22Rv1 (cell line): ENCODE measurements around the gene IL1RL2.

Experiments
- H3K27ac ChIP-seq: fragments of 450-650 bp; 2 replicates; pipeline ENCODE4 v1.5.1; 2017
- CTCF ChIP-seq: fragments of 450-650 bp; IDR thresholded peaks from 2 replicates; pipeline ENCODE4 v1.5.1; 2017; ENCODE audit warnings: mild to moderate bottlenecking
- ZFX ChIP-seq: fragments of 450-650 bp; IDR thresholded peaks from 2 replicates; pipeline ENCODE4 v1.6.1; 2017; ENCODE audit warnings: antibody characterized with exemption, borderline replicate concordance

IL1RL2 gene

GRCh38 chr2:102184568-102184967, 2.3 kb upstream of the IL1RL2 start:
- no peak overlapping the region for H3K27ac ChIP-seq
- TF ChIP-seq ZFX (no peak), CTCF (no peak)

DNA sequence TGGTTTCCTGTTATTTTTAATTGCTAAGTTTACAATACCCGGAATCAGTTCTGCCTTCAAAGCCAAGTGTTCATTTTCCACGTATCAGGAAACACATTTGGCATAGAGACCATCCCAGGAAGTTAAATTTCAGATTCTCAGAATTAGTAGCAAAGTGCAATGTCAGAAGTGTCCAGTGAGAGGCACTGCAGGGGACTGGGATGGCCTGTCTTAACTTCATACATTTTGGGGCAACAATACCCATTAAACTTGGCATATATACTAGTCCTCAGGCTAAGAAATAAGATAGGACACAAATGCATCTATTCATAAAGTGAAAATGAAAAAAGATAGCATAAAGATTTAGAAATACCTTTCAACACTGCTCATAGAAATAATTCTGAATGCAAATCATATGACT, 1.5 kb upstream of the IL1RL2 start:
- no peak overlapping the region for H3K27ac ChIP-seq
- TF ChIP-seq CTCF (peak; percentile 64), ZFX (no peak)

- TF ChIP-seq ZFX (no peak), CTCF (no peak)
- no peak overlapping the region for H3K27ac ChIP-seq
Measured at GRCh38 chr2:102187496-102188150, 800 bp downstream of the IL1RL2 start.

DNA sequence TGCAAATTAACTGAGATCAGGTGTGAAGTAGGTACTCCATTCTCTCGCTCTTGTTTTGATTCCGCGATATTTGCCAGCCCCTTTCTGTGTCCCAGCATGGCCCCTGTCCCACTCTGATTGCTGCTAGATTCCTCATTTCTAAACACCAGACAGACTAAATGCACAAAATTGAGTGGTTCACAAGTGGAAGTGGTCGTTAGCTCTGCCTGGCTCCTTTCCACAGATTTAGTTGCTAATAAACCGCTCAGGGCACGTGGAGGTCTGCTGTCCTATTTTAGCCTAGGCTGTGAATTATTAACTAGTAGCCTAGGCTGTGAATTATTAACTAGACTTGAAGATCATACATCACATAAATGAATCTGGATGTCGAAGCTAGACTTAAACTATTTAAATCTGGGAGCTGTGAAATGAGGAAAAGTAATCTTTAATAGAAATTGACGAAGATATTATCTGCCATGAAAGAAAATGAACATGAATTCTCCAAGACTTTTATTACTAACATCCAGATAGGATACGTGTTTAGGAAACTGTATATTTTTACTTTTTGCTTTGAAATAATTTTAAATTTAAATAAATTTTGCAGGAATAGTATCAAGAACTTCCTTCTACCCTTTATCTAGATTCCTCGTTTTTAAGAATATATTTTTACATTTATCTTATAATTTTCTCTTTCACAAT, 3.7 kb downstream of the IL1RL2 start:
- H3K27ac ChIP-seq = peak overlapping the region; percentile 45
- TF ChIP-seq CTCF (no peak), ZFX (no peak)

- H3K27ac ChIP-seq = no peak overlapping the region
- TF ChIP-seq CTCF = no peak
- no peak for TF ChIP-seq ZFX
Measured at GRCh38 chr2:102191501-102191900, 4.7 kb downstream of the IL1RL2 start.

GRCh38 chr2:102193074-102193473, 6.3 kb downstream of the IL1RL2 start:
- H3K27ac ChIP-seq = no peak overlapping the region
- TF ChIP-seq CTCF (no peak), ZFX (no peak)

- TF ChIP-seq CTCF (no peak), ZFX (no peak)
Measured at GRCh38 chr2:102194609-102195268, 7.9 kb downstream of the IL1RL2 start.

More at GRCh38 chr2:102194609-102195268, 7.9 kb downstream of the IL1RL2 start:
- H3K27ac ChIP-seq = no peak overlapping the region
